Naive thymus-derived CD4-positive, alpha-beta T cell (primary cell): ENCODE measurements around the gene PPP2R5A. TPM values are rescaled to one million over a fixed set of nuclear protein-coding genes. Genes with fewer than 3 reads are reported as not detected.
A peak's percentile ranks its signal among the peaks of the same experiment; 100 is the strongest.

Experiments used
- ATAC-seq: fragments of 150-1000 bp; cut with Tn5 transposase; 2 replicates; pipeline ENCODE4 v1.10.0; 2021; ENCODE audit warnings: mild to moderate bottlenecking, moderate library complexity
- CTCF ChIA-PET: fragments of 350-600 bp; sonication (Branson Sonifier 250); formaldehyde crosslinking; loops from one replicate; lab custom pipeline; 2021; ENCODE audit warnings: antibody characterized with exemption; lab: Charles Lee
- POLR2A ChIA-PET: fragments of 350-600 bp; sonication (Branson Sonifier 250); formaldehyde crosslinking; loops from one replicate; lab custom pipeline; 2021; ENCODE audit warnings: antibody characterized with exemption, inconsistent platforms; lab: Charles Lee
- DNase-seq, 9 donors: peaks; one replicate each; pipeline versions ENCODE4 v3.0.0 to v3.0.0-alpha.2; 2020 to 2022; ENCODE audit warnings: mixed read lengths in 1 of 9
- H3K27ac ChIP-seq: one replicate; pipeline ENCODE4 v1.7.0; 2013; ENCODE audit warnings: mild to moderate bottlenecking, low read depth, low read length, moderate library complexity
- H3K27me3 ChIP-seq, 2 donors: one replicate each; pipeline ENCODE4 v1.7.0; 2013; ENCODE audit warnings: low read length in 2 of 2, mild to moderate bottlenecking in 2 of 2, moderate library complexity in 2 of 2; ENCODE audit not compliant: control insufficient read depth in 2 of 2, insufficient read depth in 2 of 2
- H3K36me3 ChIP-seq, 3 experiments: 1 replicate in 2 of 3; 2 replicates in 1 of 3; pipeline ENCODE4 v1.7.0; 2013; ENCODE audit warnings: low read length in 3 of 3, mild to moderate bottlenecking in 3 of 3, moderate library complexity in 1 of 3; ENCODE audit not compliant: insufficient read depth in 3 of 3, control insufficient read depth in 2 of 3
- H3K4me1 ChIP-seq, 2 donors: one replicate each; pipeline ENCODE4 v1.7.0; 2013; ENCODE audit warnings: low read length in 2 of 2, mild to moderate bottlenecking in 2 of 2, moderate library complexity in 1 of 2; ENCODE audit not compliant: control insufficient read depth in 2 of 2, insufficient read depth in 2 of 2
- H3K4me3 ChIP-seq: 2 replicates; pipeline ENCODE4 v1.7.0; 2013; ENCODE audit warnings: mild to moderate bottlenecking, low read length
- H3K9me3 ChIP-seq, 3 experiments: 1 replicate in 2 of 3; 2 replicates in 1 of 3; pipeline ENCODE4 v1.7.0; 2013; ENCODE audit warnings: low read length in 3 of 3; ENCODE audit not compliant: control insufficient read depth in 2 of 3
- H3K27ac Mint-ChIP-seq, 9 donors: one replicate each; pipeline ENCODE4 v1.8.0; 2020 to 2022; ENCODE audit warnings: mixed read lengths in 9 of 9, mild to moderate bottlenecking in 8 of 9, moderate library complexity in 5 of 9, inconsistent platforms in 2 of 9
- H3K27me3 Mint-ChIP-seq, 5 donors: one replicate each; pipeline ENCODE4 v1.8.0; 2021 to 2022; ENCODE audit warnings: mixed read lengths in 5 of 5, mild to moderate bottlenecking in 1 of 5
- H3K36me3 Mint-ChIP-seq, 5 donors: one replicate each; pipeline ENCODE4 v1.8.0; 2020 to 2022; ENCODE audit warnings: mixed read lengths in 5 of 5, mild to moderate bottlenecking in 3 of 5, inconsistent platforms in 1 of 5
- H3K4me1 Mint-ChIP-seq, 7 donors: one replicate each; pipeline ENCODE4 v1.8.0; 2020 to 2022; ENCODE audit warnings: mixed read lengths in 7 of 7, mild to moderate bottlenecking in 3 of 7, inconsistent platforms in 1 of 7
- H3K4me3 Mint-ChIP-seq, 10 donors: one replicate each; pipeline ENCODE4 v1.8.0; 2020 to 2022; ENCODE audit warnings: mild to moderate bottlenecking in 10 of 10, mixed read lengths in 10 of 10, moderate library complexity in 6 of 10, inconsistent platforms in 2 of 10
- H3K9me3 Mint-ChIP-seq, 11 donors: one replicate each; pipeline ENCODE4 v1.8.0; 2020 to 2022; ENCODE audit warnings: mixed read lengths in 11 of 11, mild to moderate bottlenecking in 4 of 11, inconsistent platforms in 1 of 11, moderate library complexity in 1 of 11
- intact Hi-C, 2 donors: fragments of 100-400 bp; cut with micrococcal nuclease; formaldehyde crosslinking; loops; one replicate each; pipeline ENCODE4 v1.15.1; 2023
- polyA plus RNA-seq, 2 donors: library from polyadenylated mRNA; unstranded; fragments of 300-500 nt; fragmentation: Illumina TruSeq; gene quantifications; one replicate each; pipeline ENCODE4 v1.2.3, GENCODE V29; 2021
- total RNA-seq, 6 experiments: library from RNA in 5 of 6; stranded (reverse) in 5 of 6; gene quantifications; 1 replicate in 5 of 6; 2 replicates in 1 of 6; pipeline ENCODE4 v1.2.3 and lab custom pipeline; 2021 to 2026

The PPP2R5A gene
- total and polyA plus RNA-seq, 7 experiments from 2014 or later = 22.9 to 52.7 (median 47.5) TPM

- peaks cover 0 to 9% (median 0%) of the 10 kb centered on the region in 5 donors for H3K27me3 Mint-ChIP-seq
- peak overlapping the region in 2 of 10 donors; percentile 25 to 54 for H3K4me3 Mint-ChIP-seq
- ChIA-PET CTCF (no interaction called here), POLR2A (no interaction called here)
- H3K36me3 Mint-ChIP-seq = peaks cover 0 to 13% (median 0%) of the 10 kb centered on the region in 5 donors
- intact Hi-C loops = no loop called here
- no peak for ATAC-seq
- no peak for DNase-seq
- peaks cover 7 to 34% (median 15%) of the 10 kb centered on the region in 7 donors for H3K4me1 Mint-ChIP-seq
- H3K4me3 ChIP-seq = no peak overlapping the region
- H3K27me3 ChIP-seq = peaks cover 0 to 3% of the 10 kb centered on the region in 2 donors
- peak overlapping the region in 1 of 9 donors; percentile 85 for H3K27ac Mint-ChIP-seq
- no peaks in the 10 kb centered on the region for H3K9me3 ChIP-seq
- H3K9me3 Mint-ChIP-seq = no peaks in the 10 kb centered on the region
- H3K36me3 ChIP-seq = no peaks in the 10 kb centered on the region
- no peaks in the 10 kb centered on the region for H3K4me1 ChIP-seq
- H3K27ac ChIP-seq = no peak overlapping the region
Observed at GRCh38 chr1:212241957-212242287, 43.3 kb upstream of the PPP2R5A start.

GRCh38 chr1:212242288-212242984 lies 42.8 kb upstream of the PPP2R5A start:
- no peaks in the 10 kb centered on the region for H3K4me1 ChIP-seq
- ChIA-PET POLR2A (interaction anchor here (0.5 kb wide), 1 partner anchor 11 kb away, joined by 3 read pairs; no protein-coding TSS in a partner anchor), CTCF (no interaction called here)
- intact Hi-C loops = no loop called here
- Mint-ChIP-seq H3K27me3 (peaks cover 0 to 9% (median 0%) of the 10 kb centered on the region in 5 donors), H3K4me3 (peak overlapping the region in 6 of 10 donors; percentile 10 to 68 (median 40)), H3K36me3 (peaks cover 0 to 13% (median 0%) of the 10 kb centered on the region in 5 donors), H3K9me3 (no peaks in the 10 kb centered on the region), H3K27ac (peak overlapping the region in 3 of 9 donors; percentile 18 to 85 (median 26)), H3K4me1 (peaks cover 7 to 33% (median 15%) of the 10 kb centered on the region in 7 donors)
- DNase-seq (no peak), ATAC-seq (no peak)
- H3K27me3 ChIP-seq = peaks cover 0 to 3% of the 10 kb centered on the region in 2 donors
- H3K36me3 ChIP-seq = no peaks in the 10 kb centered on the region
- H3K4me3 ChIP-seq = no peak overlapping the region
- H3K27ac ChIP-seq = no peak overlapping the region
- H3K9me3 ChIP-seq = no peaks in the 10 kb centered on the region

DNA sequence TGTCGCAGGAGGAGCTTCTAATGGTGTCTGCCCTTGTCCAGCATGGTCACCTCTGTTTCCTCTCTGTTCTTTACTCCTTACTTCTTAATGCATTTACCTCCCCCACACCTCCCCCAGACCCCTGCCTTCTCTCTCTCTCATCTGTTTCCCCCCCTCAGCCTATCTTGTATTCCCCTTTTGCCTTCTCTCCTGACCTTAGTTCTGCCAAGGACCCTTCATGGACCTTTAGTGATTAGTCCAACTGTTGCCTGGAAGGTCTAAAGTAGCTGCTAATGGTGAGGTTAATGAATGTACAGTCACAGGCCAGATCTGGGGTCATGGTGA lies 42.3 kb upstream of the PPP2R5A start:
- Mint-ChIP-seq H3K4me3 (peak overlapping the region in 1 of 10 donors; percentile 15), H3K27me3 (peaks cover 0 to 9% (median 0%) of the 10 kb centered on the region in 5 donors), H3K4me1 (peaks cover 7 to 29% (median 15%) of the 10 kb centered on the region in 7 donors), H3K36me3 (peaks cover 0 to 14% (median 0%) of the 10 kb centered on the region in 5 donors), H3K27ac (no peak overlapping the region), H3K9me3 (no peaks in the 10 kb centered on the region)
- Histone ChIP-seq H3K27me3 (peaks cover 0 to 3% of the 10 kb centered on the region in 2 donors), H3K4me1 (no peaks in the 10 kb centered on the region), H3K36me3 (no peaks in the 10 kb centered on the region), H3K4me3 (no peak overlapping the region), H3K9me3 (no peaks in the 10 kb centered on the region), H3K27ac (no peak overlapping the region)
- POLR2A ChIA-PET = no interaction called here
- CTCF ChIA-PET = no interaction called here
- intact Hi-C loops = no loop called here
- DNase-seq = no peak
- ATAC-seq = no peak

GRCh38 chr1:212244441-212244840 lies 40.8 kb upstream of the PPP2R5A start:
- H3K4me1 Mint-ChIP-seq = peaks cover 11 to 22% (median 18%) of the 10 kb centered on the region in 7 donors
- intact Hi-C loops = loop anchor here in 1 of 2 donors (1.0 kb wide), 1 partner anchor 12 kb away; no protein-coding TSS in a partner anchor
- CTCF ChIA-PET = no interaction called here
- Histone ChIP-seq H3K4me1 (no peaks in the 10 kb centered on the region), H3K27me3 (peaks cover 0 to 3% of the 10 kb centered on the region in 2 donors), H3K36me3 (no peaks in the 10 kb centered on the region), H3K27ac (no peak overlapping the region), H3K4me3 (no peak overlapping the region), H3K9me3 (no peaks in the 10 kb centered on the region)
- H3K36me3 Mint-ChIP-seq = peaks cover 0 to 14% (median 0%) of the 10 kb centered on the region in 5 donors
- H3K27me3 Mint-ChIP-seq = peaks cover 0 to 9% (median 0%) of the 10 kb centered on the region in 5 donors
- no peaks in the 10 kb centered on the region for H3K9me3 Mint-ChIP-seq
- no peak for DNase-seq
- ATAC-seq = no peak
- H3K4me3 Mint-ChIP-seq = no peak overlapping the region
- POLR2A ChIA-PET = interaction anchor here (1.1 kb wide), 1 partner anchor 49 kb away, joined by 4 read pairs; no protein-coding TSS in a partner anchor
- peak overlapping the region in 1 of 9 donors; percentile 90 for H3K27ac Mint-ChIP-seq

- no peak overlapping the region for H3K4me3 ChIP-seq
- H3K9me3 ChIP-seq = no peaks in the 10 kb centered on the region
- Mint-ChIP-seq H3K27me3 (peaks cover 0 to 9% (median 3%) of the 10 kb centered on the region in 5 donors), H3K4me3 (no peak overlapping the region), H3K9me3 (peaks cover 0 to 5% (median 0%) of the 10 kb centered on the region in 11 donors), H3K27ac (no peak overlapping the region), H3K36me3 (peaks cover 0 to 19% (median 0%) of the 10 kb centered on the region in 5 donors), H3K4me1 (peaks cover 23 to 36% (median 29%) of the 10 kb centered on the region in 7 donors)
- intact Hi-C loops = no loop called here
- ChIA-PET CTCF (no interaction called here), POLR2A (no interaction called here)
- H3K4me1 ChIP-seq = peaks cover 7 to 8% of the 10 kb centered on the region in 2 donors
- peaks cover 0 to 3% of the 10 kb centered on the region in 2 donors for H3K27me3 ChIP-seq
- ATAC-seq (no peak), DNase-seq (no peak)
- no peaks in the 10 kb centered on the region for H3K36me3 ChIP-seq
- H3K27ac ChIP-seq = no peak overlapping the region
Observed at GRCh38 chr1:212247179-212247721, 38.0 kb upstream of the PPP2R5A start.

DNA sequence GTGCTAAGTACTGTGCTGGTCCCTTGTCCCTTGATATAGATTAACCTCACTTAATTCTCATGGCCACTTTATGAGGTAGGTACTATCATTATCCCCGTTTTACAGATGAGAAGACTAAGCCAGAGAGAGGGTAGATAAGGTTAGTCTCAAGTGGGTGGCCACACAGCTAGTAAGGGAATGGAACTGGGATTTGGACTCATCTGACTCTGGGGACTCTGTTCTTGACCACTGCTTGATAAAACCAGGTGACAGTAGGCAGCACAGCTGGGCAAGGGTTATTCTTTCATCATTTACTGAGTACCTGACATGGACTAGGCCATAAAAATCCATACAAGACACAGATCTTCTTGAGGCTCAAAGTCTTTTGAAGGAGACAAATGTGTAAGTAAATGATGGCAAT lies 37.2 kb upstream of the PPP2R5A start:
- H3K4me1 Mint-ChIP-seq = peaks cover 29 to 41% (median 34%) of the 10 kb centered on the region in 7 donors

More for the DNA sequence above, 37.2 kb upstream of the PPP2R5A start:
- no peaks in the 10 kb centered on the region for H3K9me3 ChIP-seq
- Mint-ChIP-seq H3K4me3 (no peak overlapping the region), H3K9me3 (peaks cover 0 to 5% (median 0%) of the 10 kb centered on the region in 11 donors), H3K27ac (no peak overlapping the region), H3K27me3 (peaks cover 0 to 8% (median 3%) of the 10 kb centered on the region in 5 donors), H3K36me3 (peaks cover 0 to 19% (median 0%) of the 10 kb centered on the region in 5 donors)
- peaks cover 0 to 3% of the 10 kb centered on the region in 2 donors for H3K27me3 ChIP-seq
- no peak overlapping the region for H3K27ac ChIP-seq
- POLR2A ChIA-PET = interaction anchor here (0.7 kb wide), 1 partner anchor 9 kb away, joined by 3 read pairs; no protein-coding TSS in a partner anchor
- DNase-seq = no peak
- ATAC-seq = no peak
- CTCF ChIA-PET = no interaction called here
- intact Hi-C loops = no loop called here
- no peaks in the 10 kb centered on the region for H3K36me3 ChIP-seq
- no peak overlapping the region for H3K4me3 ChIP-seq
- H3K4me1 ChIP-seq = peaks cover 15 to 16% of the 10 kb centered on the region in 2 donors
